ENCODE results near the gene PARD3. TPM values are rescaled to one million over a fixed set of nuclear protein-coding genes. Genes with fewer than 3 reads are reported as not detected.

Gene PARD3
- total and polyA plus RNA-seq, 2 donors (not counting 3 experiments of a cell fraction or from before 2014, with no cell fraction given): 7.3 to 24.1 TPM

GRCh38 chr10:34313888-34314287 is 501.2 kb downstream of the PARD3 start:
- TF ChIP-seq, protein P1, sequence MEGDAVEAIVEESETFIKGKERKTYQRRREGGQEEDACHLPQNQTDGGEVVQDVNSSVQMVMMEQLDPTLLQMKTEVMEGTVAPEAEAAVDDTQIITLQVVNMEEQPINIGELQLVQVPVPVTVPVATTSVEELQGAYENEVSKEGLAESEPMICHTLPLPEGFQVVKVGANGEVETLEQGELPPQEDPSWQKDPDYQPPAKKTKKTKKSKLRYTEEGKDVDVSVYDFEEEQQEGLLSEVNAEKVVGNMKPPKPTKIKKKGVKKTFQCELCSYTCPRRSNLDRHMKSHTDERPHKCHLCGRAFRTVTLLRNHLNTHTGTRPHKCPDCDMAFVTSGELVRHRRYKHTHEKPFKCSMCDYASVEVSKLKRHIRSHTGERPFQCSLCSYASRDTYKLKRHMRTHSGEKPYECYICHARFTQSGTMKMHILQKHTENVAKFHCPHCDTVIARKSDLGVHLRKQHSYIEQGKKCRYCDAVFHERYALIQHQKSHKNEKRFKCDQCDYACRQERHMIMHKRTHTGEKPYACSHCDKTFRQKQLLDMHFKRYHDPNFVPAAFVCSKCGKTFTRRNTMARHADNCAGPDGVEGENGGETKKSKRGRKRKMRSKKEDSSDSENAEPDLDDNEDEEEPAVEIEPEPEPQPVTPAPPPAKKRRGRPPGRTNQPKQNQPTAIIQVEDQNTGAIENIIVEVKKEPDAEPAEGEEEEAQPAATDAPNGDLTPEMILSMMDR (IDR thresholded peaks at IDR 0.05; ENCODE audit: extremely low read depth in 1 of 2, insufficient read depth in 1 of 2, low read depth in 1 of 2, low read length in 2 of 2): no peak
- TF ChIP-seq GATA2 (IDR thresholded peaks at IDR 0.05; ENCODE audit: insufficient read depth, insufficient read length, low read depth, low read length) (no peak), FOS (IDR thresholded peaks at IDR 0.05; ENCODE audit: borderline replicate concordance, insufficient read depth, low read length) (no peak), MYC (IDR thresholded peaks at IDR 0.05; ENCODE audit: low read depth, low read length) (no peak), EZH2 (IDR thresholded peaks at IDR 0.05; ENCODE audit: borderline replicate concordance, low read depth, low read length, severe bottlenecking) (no peak), POLR2AphosphoS5 (IDR thresholded peaks at IDR 0.05; ENCODE audit: insufficient read depth, low read depth, low read length) (no peak), JUN (IDR thresholded peaks at IDR 0.05; ENCODE audit: borderline replicate concordance, insufficient read depth, insufficient read length, low read depth) (no peak), POLR2A (IDR thresholded peaks at IDR 0.05; ENCODE audit: low read depth, low read length) (no peak)
- TF ChIP-seq, protein P2, sequence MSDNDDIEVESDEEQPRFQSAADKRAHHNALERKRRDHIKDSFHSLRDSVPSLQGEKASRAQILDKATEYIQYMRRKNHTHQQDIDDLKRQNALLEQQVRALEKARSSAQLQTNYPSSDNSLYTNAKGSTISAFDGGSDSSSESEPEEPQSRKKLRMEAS (IDR thresholded peaks at IDR 0.05; ENCODE audit: insufficient read depth, insufficient read length): no peak
- H3K27me3 ChIP-seq (ENCODE audit: control insufficient read depth in 2 of 2, insufficient read depth in 2 of 2, low read length in 2 of 2): no peaks in the 10 kb centered on the region
- H3K79me2 ChIP-seq (ENCODE audit: control insufficient read depth, insufficient read depth, low read length): no peaks in the 10 kb centered on the region
- H2AFZ ChIP-seq (ENCODE audit: low read depth, low read length): no peak overlapping the region
- H4K20me1 ChIP-seq (replicated peaks; ENCODE audit: control insufficient read depth, extremely low read depth, insufficient read depth, low read length): no peaks in the 10 kb centered on the region
- dilution Hi-C loops (cut with MboI; ENCODE audit: extremely low pct_ligation_motif_present, low sequenced_read_pairs): no loop called here
- no peaks in the 10 kb centered on the region for H3K9me3 ChIP-seq (replicated peaks; ENCODE audit: control insufficient read depth, insufficient read depth, low read length)
- H3K4me2 ChIP-seq (ENCODE audit: insufficient read depth, low read length): no peak overlapping the region
- CTCF ChIA-PET: interaction anchor here (0.6 to 1.4 kb wide), 4 partner anchors 9 to 75 kb away, joined by 3 to 5 read pairs (median 4); no protein-coding TSS in a partner anchor
- H3K9ac ChIP-seq (replicated peaks; ENCODE audit: extremely low read depth, insufficient read depth, low read length): no peak overlapping the region
- DNase-seq (ENCODE audit: low read depth, low spot score) (no peak), FAIRE-seq (no peak)
- no peaks in the 10 kb centered on the region for H3K9me1 ChIP-seq (replicated peaks; ENCODE audit: control insufficient read depth, extremely low read depth, insufficient read depth, low read length)
- H3K36me3 ChIP-seq (ENCODE audit: control insufficient read depth in 2 of 2, extremely low read depth in 1 of 2, insufficient read depth in 2 of 2, low read length in 2 of 2): no peaks in the 10 kb centered on the region
- POLR2A ChIA-PET: no interaction called here
- H3K4me3 ChIP-seq (replicated peaks in 1 of 3; ENCODE audit: insufficient read depth in 1 of 3, low read depth in 1 of 3, low read length in 3 of 3): no peak overlapping the region
- no TSS peak for BruUV-seq (replicated peaks)
- intact Hi-C loops (cut with micrococcal nuclease): no loop called here
- H3K27ac ChIP-seq (ENCODE audit: insufficient read depth, low read depth, low read length): no peak overlapping the region
- peaks cover 2% of the 10 kb centered on the region for H3K4me1 ChIP-seq (ENCODE audit: control insufficient read depth, extremely low read depth, insufficient read depth, low read length)
